Measurements from ENCODE around the gene ZBED4.

The ZBED4 gene

GRCh38 chr22:49856766-49857618, 3.3 kb downstream of the ZBED4 start:
- DNase-seq: no peak

- no peak for DNase-seq
Observed at GRCh38 chr22:49858827-49859226, 5.2 kb downstream of the ZBED4 start.

- DNase-seq: no peak
Observed at GRCh38 chr22:49861642-49862495, 8.2 kb downstream of the ZBED4 start.

- DNase-seq: no peak
Observed at GRCh38 chr22:49862496-49862776, 8.8 kb downstream of the ZBED4 start.

- no peak for DNase-seq
Observed at GRCh38 chr22:49863931-49864330, 10.3 kb downstream of the ZBED4 start.

- no peak for DNase-seq
Observed at GRCh38 chr22:49865156-49865555, 11.5 kb downstream of the ZBED4 start.

GRCh38 chr22:49866134-49866533, 12.5 kb downstream of the ZBED4 start:
- DNase-seq: no peak

GRCh38 chr22:49866646-49867045, 13.0 kb downstream of the ZBED4 start:
- no peak for DNase-seq

- no peak for DNase-seq
Observed at GRCh38 chr22:49867303-49868265, 13.9 kb downstream of the ZBED4 start.

GRCh38 chr22:49869086-49869830, 15.6 kb downstream of the ZBED4 start:
- DNase-seq: no peak

- DNase-seq: no peak
Observed at GRCh38 chr22:49869845-49870712, 16.4 kb downstream of the ZBED4 start.

GRCh38 chr22:49871482-49871881, 17.8 kb downstream of the ZBED4 start:
- no peak for DNase-seq

GRCh38 chr22:49872347-49872746, 18.7 kb downstream of the ZBED4 start:
- no peak for DNase-seq

- no peak for DNase-seq
Observed at GRCh38 chr22:49873228-49873940, 19.7 kb downstream of the ZBED4 start.

- DNase-seq: no peak
Observed at GRCh38 chr22:49877642-49878041, 24.0 kb downstream of the ZBED4 start.

GRCh38 chr22:49878206-49878605, 24.6 kb downstream of the ZBED4 start:
- DNase-seq: no peak

- DNase-seq: no peak
Observed at GRCh38 chr22:49879871-49880270, 26.2 kb downstream of the ZBED4 start.

- DNase-seq: no peak
Observed at GRCh38 chr22:49880281-49880680, 26.6 kb downstream of the ZBED4 start.

- DNase-seq: no peak
Observed at GRCh38 chr22:49881856-49882255, 28.2 kb downstream of the ZBED4 start.

GRCh38 chr22:49882519-49883293, 29.1 kb downstream of the ZBED4 start:
- DNase-seq: no peak

All from DMS153 (cell line).